K562 (cell line): Measurements from ENCODE around the gene GAPVD1. TPM values are rescaled to one million over a fixed set of nuclear protein-coding genes. Genes with fewer than 3 reads are reported as not detected.
A peak's percentile ranks its signal among the peaks of the same experiment; 100 is the strongest.

Experiments used
- ATAC-seq: fragments of 200-7000 bp; cut with Tn5 transposase; 3 replicates; pipeline ENCODE4 v1.9.1; 2020; ENCODE audit warnings: moderate library complexity
- BruUV-seq: library from RNA; stranded (reverse); fragments of 400-500 nt; replicated peaks from 2 replicates; lab custom pipeline; 2021; lab: Mats Ljungman, UMichigan
- CTCF ChIA-PET: fragments of 300-600 bp; formaldehyde crosslinking; extraction: SDS; loops from one replicate; lab custom pipeline; 2021; ENCODE audit warnings: low intra/inter-chr PET ratio; lab: Yijun Ruan, JAX
- POLR2A ChIA-PET: fragments of 300-600, 350-650 bp; sonication (Branson Sonifier 250); formaldehyde crosslinking; extraction: SDS; loops from one replicate; lab custom pipeline; 2021; ENCODE audit warnings: antibody characterized with exemption, inconsistent platforms; lab: Yijun Ruan, JAX
- DNase-seq, 4 experiments: peaks; one replicate each; pipeline versions ENCODE4 v3.0.0 to v3.0.0-alpha.2; 2011 to 2018; ENCODE audit warnings: low spot score in 3 of 4, mixed read lengths in 3 of 4; ENCODE audit errors: extremely low read depth in 1 of 4
- FAIRE-seq: peaks from 2 replicates; lab custom pipeline; 2011; peaks lifted over from hg19 to GRCh38; lab: Jason Lieb, UNC
- H2AFZ ChIP-seq: 2 replicates; pipeline ENCODE4 v1.6.0; 2011; ENCODE audit warnings: low read depth, low read length, control low read depth, inconsistent platforms
- H3K27ac ChIP-seq: fragments of 200-600 bp; 3 replicates; pipeline ENCODE4 v1.8.0; 2011; ENCODE audit warnings: low read depth, mild to moderate bottlenecking, control low read depth, inconsistent platforms, low read length, moderate library complexity, mixed read lengths; ENCODE audit errors: extremely low read depth
- H3K27me3 ChIP-seq, 2 experiments: fragments of 300-600 bp in 1 of 2; 2 replicates in 1 of 2; 3 replicates in 1 of 2; pipeline versions ENCODE4 v1.6.0 to v1.8.0; 2011; ENCODE audit warnings: inconsistent platforms in 2 of 2, low read length in 2 of 2, mild to moderate bottlenecking in 1 of 2, mixed read lengths in 1 of 2, moderate library complexity in 1 of 2; ENCODE audit not compliant: control insufficient read depth in 2 of 2, insufficient read depth in 2 of 2
- H3K36me3 ChIP-seq: fragments of 300-600 bp; 3 replicates; pipeline ENCODE4 v1.8.0; 2011; ENCODE audit warnings: mild to moderate bottlenecking, low read length, inconsistent platforms; ENCODE audit not compliant: control insufficient read depth, insufficient read depth
- H3K4me1 ChIP-seq, 2 experiments: fragments of 200-600 bp in 1 of 2; replicated peaks in 1 of 2; 2 replicates in 1 of 2; 3 replicates in 1 of 2; pipeline versions ENCODE4 v1.5.1 to v1.8.0; 2011; ENCODE audit warnings: inconsistent platforms in 2 of 2, low read length in 2 of 2, mild to moderate bottlenecking in 1 of 2, mixed read lengths in 1 of 2, moderate library complexity in 1 of 2; ENCODE audit not compliant: control insufficient read depth in 2 of 2, insufficient read depth in 2 of 2
- H3K4me2 ChIP-seq: 2 replicates; pipeline ENCODE4 v1.6.1; 2011; ENCODE audit warnings: low read length, control low read depth, inconsistent platforms, mixed read lengths; ENCODE audit not compliant: insufficient read depth
- H3K4me3 ChIP-seq: fragments of 200-600 bp; sonication (generic), shearing (Covaris generic); 2 replicates; pipeline ENCODE4 v1.5.1; 2016; ENCODE audit warnings: control low read depth, inconsistent platforms
- H3K79me2 ChIP-seq: fragments of 200-600 bp; 3 replicates; pipeline ENCODE4 v1.8.0; 2011; ENCODE audit warnings: low read length, inconsistent platforms; ENCODE audit not compliant: control insufficient read depth, insufficient read depth
- H3K9ac ChIP-seq, 2 experiments: 2 replicates each; pipeline versions ENCODE4 v1.6.0 to v1.6.1; 2011; ENCODE audit warnings: low read depth in 2 of 2, low read length in 2 of 2, control low read depth in 1 of 2, inconsistent platforms in 1 of 2, mild to moderate bottlenecking in 1 of 2, mixed read lengths in 1 of 2; ENCODE audit not compliant: insufficient read depth in 1 of 2
- H3K9me1 ChIP-seq: one replicate; pipeline ENCODE4 v1.6.0; 2011; ENCODE audit warnings: inconsistent platforms, mild to moderate bottlenecking, low read length, moderate library complexity; ENCODE audit not compliant: control insufficient read depth, insufficient read depth
- H3K9me3 ChIP-seq: replicated peaks from 2 replicates; pipeline ENCODE4 v1.5.1; 2011; ENCODE audit warnings: low read depth, low read length, inconsistent platforms; ENCODE audit not compliant: control insufficient read depth, insufficient read depth
- H4K20me1 ChIP-seq: replicated peaks from 2 replicates; pipeline ENCODE4 v1.6.1; 2011; ENCODE audit warnings: low read length, inconsistent platforms, mixed read lengths; ENCODE audit not compliant: control insufficient read depth, insufficient read depth
- CREB5 ChIP-seq: fragments of 250-450 bp; sonication (Bioruptor Pico); IDR thresholded peaks from 2 replicates; pipeline ENCODE4 v1.5.0; 2020; ENCODE audit warnings: mild to moderate bottlenecking
- DIDO1 ChIP-seq: fragments of 450-650 bp; IDR thresholded peaks from 2 replicates; pipeline ENCODE4 v1.6.1; 2016; ENCODE audit warnings: low read depth, missing biosample characterization, missing genetic modification characterization
- KAT7 ChIP-seq: sonication (generic); formaldehyde crosslinking; IDR thresholded peaks from 2 replicates; pipeline ENCODE4 v1.8.0; 2022; ENCODE audit warnings: missing genetic modification reagents, mild to moderate bottlenecking, borderline replicate concordance
- POLR2G ChIP-seq: fragments of 200-400 bp; formaldehyde crosslinking; IDR thresholded peaks from 2 replicates; pipeline ENCODE4 v1.6.1; 2017; ENCODE audit warnings: low read depth, mild to moderate bottlenecking, antibody characterized with exemption, low read length, moderate library complexity
- POLR3A ChIP-seq: IDR thresholded peaks from 2 replicates; pipeline ENCODE4 v1.6.1; 2011; ENCODE audit warnings: borderline replicate concordance, mild to moderate bottlenecking, moderate library complexity; ENCODE audit not compliant: insufficient read length, insufficient read depth; ENCODE audit errors: extremely low read depth
- SOX6 ChIP-seq: fragments of 450-650 bp; IDR thresholded peaks from 2 replicates; pipeline ENCODE4 v1.6.1; 2014; ENCODE audit warnings: mild to moderate bottlenecking
- TGIF2 ChIP-seq: sonication (generic); formaldehyde crosslinking; IDR thresholded peaks from 2 replicates; pipeline ENCODE4 v1.8.1; 2022; ENCODE audit warnings: mild to moderate bottlenecking, missing genetic modification reagents, moderate library complexity
- ZNF717 ChIP-seq: fragments of 250-450 bp; sonication (Bioruptor Pico); IDR thresholded peaks from 2 replicates; pipeline ENCODE4 v1.5.0; 2021
- WGBS: fragments of 100-300 bp; shearing (Covaris generic); methylation state at CpG from one replicate; pipeline ENCODE4 v1.1.6; 2016; ENCODE audit warnings: low coverage, mixed read lengths; ENCODE audit not compliant: insufficient coverage; ENCODE audit errors: missing lambda C conversion rate; 5-methylcytosine and 5-hydroxymethylcytosine counted together
- in situ Hi-C: fragments of 300-500 bp; cut with MboI; formaldehyde crosslinking; loops from 4 replicates; pipeline ENCODE4 v1.15.0; 2018; ENCODE audit warnings: inconsistent platforms, mixed read lengths
- intact Hi-C: fragments of 100-400 bp; cut with micrococcal nuclease; formaldehyde crosslinking; loops from 2 replicates; pipeline ENCODE4 v1.14.2; 2022
- polyA plus RNA-seq, 8 experiments: library from polyadenylated mRNA; depleted of rRNA in 4 of 8; stranded (reverse) in 5 of 8; unstranded in 3 of 8; fragments of >200 nt; fragmentation: Nextera tagmentation in 2 of 8; fragmentation: Illumina TruSeq in 1 of 8; extraction: Ambion mirVana in 2 of 8; extraction: Trizol in 1 of 8; gene quantifications; 2 replicates each; pipeline versions ENCODE4 v1.2.1 to v1.2.3, GENCODE V29; 2011 to 2014; ENCODE audit warnings: inconsistent platforms in 1 of 8, missing spikeins in 1 of 8
- total RNA-seq, 7 experiments: library from RNA; depleted of rRNA in 6 of 7; stranded (reverse); fragments of >200 nt in 6 of 7; fragmentation: Illumina TruSeq in 2 of 7; extraction: Trizol in 2 of 7; gene quantifications; 2 replicates each; pipeline versions ENCODE4 v1.2.1 to v1.2.3, GENCODE V29; 2011 to 2021; ENCODE audit warnings: low replicate concordance in 1 of 7
- TF ChIP-seq, protein P1 (sequence below): sonication (generic); formaldehyde crosslinking; IDR thresholded peaks from 2 replicates; pipeline ENCODE4 v1.8.1; 2023; ENCODE audit warnings: mild to moderate bottlenecking, missing genetic modification reagents
- TF ChIP-seq, protein P2 (sequence below): sonication (generic); formaldehyde crosslinking; IDR thresholded peaks from 2 replicates; pipeline ENCODE4 v1.8.0; 2023; ENCODE audit warnings: missing genetic modification reagents, mild to moderate bottlenecking, borderline replicate concordance

Gene GAPVD1
- total and polyA plus RNA-seq, 9 of the 15 experiments (the other 6 are each of a cell fraction or from before 2014, with no cell fraction given), result 9.5 to 66.1 (median 45.5) TPM

GRCh38 chr9:125238127-125238914 is 23.3 kb upstream of the GAPVD1 start:
- no peaks in the 10 kb centered on the region for H3K9me1 ChIP-seq
- POLR2A ChIA-PET, result interaction anchor here (0.6 to 6.2 kb wide), 13 partner anchors 8 to 131 kb away, joined by 3 to 75 read pairs (median 4); partner anchors contain the start of gene GAPVD1
- no TSS peak for BruUV-seq
- ATAC-seq (no peak), FAIRE-seq (no peak), DNase-seq (no peak)
- H3K27ac ChIP-seq, result no peak overlapping the region; the same call in 1 of the 3 replicates
- no peaks in the 10 kb centered on the region for H3K9me3 ChIP-seq
- H3K79me2 ChIP-seq, result peaks cover 70% of the 10 kb centered on the region
- H2AFZ ChIP-seq, result no peak overlapping the region
- peak overlapping the region; percentile 92 for H3K4me3 ChIP-seq
- CTCF ChIA-PET, result no interaction called here
- intact Hi-C loops (no loop called here), in situ Hi-C loops (no loop called here)
- peaks cover 64% of the 10 kb centered on the region for H4K20me1 ChIP-seq
- no peaks in the 10 kb centered on the region; a peak in 1 of 5 replicates for H3K27me3 ChIP-seq
- peaks cover 73% of the 10 kb centered on the region for H3K36me3 ChIP-seq
- peak overlapping the region; percentile 97 for H3K4me2 ChIP-seq
- WGBS, result 33% methylated on average over 7 of the region's 7 CpGs
- H3K4me1 ChIP-seq, result peaks cover 17 to 25% of the 10 kb centered on the region in 2 experiments; a peak in 4 of 5 replicates
- peak overlapping the region; percentile 84 to 96 for H3K9ac ChIP-seq
- 0 out of 2 replicates have a peak, but pooled peaks have one; percentile 23 for TF ChIP-seq ZNF717 (CRISPR knock-in tag)
- peak; percentile 67; the same call in 1 of the 2 replicates for TF ChIP-seq KAT7
- no peak for TF ChIP-seq DIDO1 (tag)
- peak; percentile 93 for TF ChIP-seq TGIF2 (CRISPR knock-in tag)
- TF ChIP-seq, protein P1, sequence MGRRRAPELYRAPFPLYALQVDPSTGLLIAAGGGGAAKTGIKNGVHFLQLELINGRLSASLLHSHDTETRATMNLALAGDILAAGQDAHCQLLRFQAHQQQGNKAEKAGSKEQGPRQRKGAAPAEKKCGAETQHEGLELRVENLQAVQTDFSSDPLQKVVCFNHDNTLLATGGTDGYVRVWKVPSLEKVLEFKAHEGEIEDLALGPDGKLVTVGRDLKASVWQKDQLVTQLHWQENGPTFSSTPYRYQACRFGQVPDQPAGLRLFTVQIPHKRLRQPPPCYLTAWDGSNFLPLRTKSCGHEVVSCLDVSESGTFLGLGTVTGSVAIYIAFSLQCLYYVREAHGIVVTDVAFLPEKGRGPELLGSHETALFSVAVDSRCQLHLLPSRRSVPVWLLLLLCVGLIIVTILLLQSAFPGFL, result peak; percentile 97; the same call in 1 of the 2 replicates
- no peak for TF ChIP-seq POLR3A
- TF ChIP-seq SOX6, result no peak
- TF ChIP-seq CREB5, result no peak
- TF ChIP-seq, protein P2, sequence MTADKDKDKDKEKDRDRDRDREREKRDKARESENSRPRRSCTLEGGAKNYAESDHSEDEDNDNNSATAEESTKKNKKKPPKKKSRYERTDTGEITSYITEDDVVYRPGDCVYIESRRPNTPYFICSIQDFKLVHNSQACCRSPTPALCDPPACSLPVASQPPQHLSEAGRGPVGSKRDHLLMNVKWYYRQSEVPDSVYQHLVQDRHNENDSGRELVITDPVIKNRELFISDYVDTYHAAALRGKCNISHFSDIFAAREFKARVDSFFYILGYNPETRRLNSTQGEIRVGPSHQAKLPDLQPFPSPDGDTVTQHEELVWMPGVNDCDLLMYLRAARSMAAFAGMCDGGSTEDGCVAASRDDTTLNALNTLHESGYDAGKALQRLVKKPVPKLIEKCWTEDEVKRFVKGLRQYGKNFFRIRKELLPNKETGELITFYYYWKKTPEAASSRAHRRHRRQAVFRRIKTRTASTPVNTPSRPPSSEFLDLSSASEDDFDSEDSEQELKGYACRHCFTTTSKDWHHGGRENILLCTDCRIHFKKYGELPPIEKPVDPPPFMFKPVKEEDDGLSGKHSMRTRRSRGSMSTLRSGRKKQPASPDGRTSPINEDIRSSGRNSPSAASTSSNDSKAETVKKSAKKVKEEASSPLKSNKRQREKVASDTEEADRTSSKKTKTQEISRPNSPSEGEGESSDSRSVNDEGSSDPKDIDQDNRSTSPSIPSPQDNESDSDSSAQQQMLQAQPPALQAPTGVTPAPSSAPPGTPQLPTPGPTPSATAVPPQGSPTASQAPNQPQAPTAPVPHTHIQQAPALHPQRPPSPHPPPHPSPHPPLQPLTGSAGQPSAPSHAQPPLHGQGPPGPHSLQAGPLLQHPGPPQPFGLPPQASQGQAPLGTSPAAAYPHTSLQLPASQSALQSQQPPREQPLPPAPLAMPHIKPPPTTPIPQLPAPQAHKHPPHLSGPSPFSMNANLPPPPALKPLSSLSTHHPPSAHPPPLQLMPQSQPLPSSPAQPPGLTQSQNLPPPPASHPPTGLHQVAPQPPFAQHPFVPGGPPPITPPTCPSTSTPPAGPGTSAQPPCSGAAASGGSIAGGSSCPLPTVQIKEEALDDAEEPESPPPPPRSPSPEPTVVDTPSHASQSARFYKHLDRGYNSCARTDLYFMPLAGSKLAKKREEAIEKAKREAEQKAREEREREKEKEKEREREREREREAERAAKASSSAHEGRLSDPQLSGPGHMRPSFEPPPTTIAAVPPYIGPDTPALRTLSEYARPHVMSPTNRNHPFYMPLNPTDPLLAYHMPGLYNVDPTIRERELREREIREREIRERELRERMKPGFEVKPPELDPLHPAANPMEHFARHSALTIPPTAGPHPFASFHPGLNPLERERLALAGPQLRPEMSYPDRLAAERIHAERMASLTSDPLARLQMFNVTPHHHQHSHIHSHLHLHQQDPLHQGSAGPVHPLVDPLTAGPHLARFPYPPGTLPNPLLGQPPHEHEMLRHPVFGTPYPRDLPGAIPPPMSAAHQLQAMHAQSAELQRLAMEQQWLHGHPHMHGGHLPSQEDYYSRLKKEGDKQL, result peak; percentile 99
- peak; percentile 72 for TF ChIP-seq POLR2G
